ENCODE data around the gene TEP1. TPM values are rescaled to one million over a fixed set of nuclear protein-coding genes. Genes with fewer than 3 reads are reported as not detected.
A peak's percentile ranks its signal among the peaks of the same experiment; 100 is the strongest.

Gene TEP1
- total RNA-seq, 4 donors from 2014 or later: 19.5 to 30.5 (median 23.6) TPM

- intact Hi-C loops (cut with DNase I; ENCODE audit: low total_unique reads): no loop called here
- TF ChIP-seq CTCF (IDR thresholded peaks at IDR 0.05) (no peak), POLR2A (IDR thresholded peaks at IDR 0.05) (no peak)
- H3K4me3 ChIP-seq (ENCODE audit: low read depth, poor library complexity, severe bottlenecking): no peak overlapping the region
- DNase-seq (ENCODE audit: low spot score in 2 of 2): peak in 1 of 2 donors; percentile 23
- 32 to 44% methylated on average over 2 of the region's 2 CpGs for whole genome bisulfite sequencing, 2 donors
Measured at GRCh38 chr14:20424851-20425250, 11.6 kb upstream of the TEP1 start.

- WGBS, 2 donors: 63 to 73% methylated on average over 2 of the region's 2 CpGs
- intact Hi-C loops (cut with DNase I; ENCODE audit: low total_unique reads): no loop called here
- DNase-seq (ENCODE audit: low spot score in 2 of 2): no peak
- TF ChIP-seq CTCF (IDR thresholded peaks at IDR 0.05): no peak
- no peak for TF ChIP-seq POLR2A (IDR thresholded peaks at IDR 0.05)
- H3K4me3 ChIP-seq (ENCODE audit: low read depth, poor library complexity, severe bottlenecking): no peak overlapping the region
Measured at GRCh38 chr14:20422886-20423285, 9.6 kb upstream of the TEP1 start.

GRCh38 chr14:20421267-20421666 is 8.0 kb upstream of the TEP1 start:
- TF ChIP-seq CTCF (IDR thresholded peaks at IDR 0.05) (no peak), POLR2A (IDR thresholded peaks at IDR 0.05) (no peak)
- H3K4me3 ChIP-seq (ENCODE audit: low read depth, poor library complexity, severe bottlenecking): no peak overlapping the region
- peak in 1 of 2 donors; percentile 13 for DNase-seq (ENCODE audit: low spot score in 2 of 2)
- intact Hi-C loops (cut with DNase I; ENCODE audit: low total_unique reads): no loop called here
- WGBS, 2 donors: 24 to 36% methylated on average over 2 of the region's 2 CpGs

- intact Hi-C loops (cut with DNase I; ENCODE audit: low total_unique reads): no loop called here
Measured at GRCh38 chr14:20419419-20419818, 6.1 kb upstream of the TEP1 start.

GRCh38 chr14:20418501-20418909 is 5.2 kb upstream of the TEP1 start:
- 89 to 91% methylated on average over 2 of the region's 2 CpGs for WGBS, 2 donors
- no peak overlapping the region for H3K4me3 ChIP-seq (ENCODE audit: low read depth, poor library complexity, severe bottlenecking)
- TF ChIP-seq POLR2A (IDR thresholded peaks at IDR 0.05): no peak
- TF ChIP-seq CTCF (IDR thresholded peaks at IDR 0.05): no peak
- intact Hi-C loops (cut with DNase I; ENCODE audit: low total_unique reads): no loop called here
- no peak for DNase-seq (ENCODE audit: low spot score in 2 of 2)

More at GRCh38 chr14:20419419-20419818, 6.1 kb upstream of the TEP1 start:
- 56 to 82% methylated on average over 1 of the region's 1 CpG for WGBS, 2 donors
- peak in 1 of 2 donors; percentile 67 for DNase-seq (ENCODE audit: low spot score in 2 of 2)
- H3K4me3 ChIP-seq (ENCODE audit: low read depth, poor library complexity, severe bottlenecking): no peak overlapping the region
- no peak for TF ChIP-seq POLR2A (IDR thresholded peaks at IDR 0.05)
- no peak for TF ChIP-seq CTCF (IDR thresholded peaks at IDR 0.05)

Measured in lower leg skin (tissue), 4 donors.